KMS-11 (cell line): ENCODE results near the gene MYO1G.

ENCODE experiments used
- H2AFZ ChIP-seq: fragments of 200-600 bp; sonication (generic); 2 replicates; pipeline ENCODE4 v1.6.1; 2016; ENCODE audit warnings: antibody characterized with exemption, mixed run types, low read depth
- H3K27ac ChIP-seq: fragments of 200-600 bp; sonication (generic); 2 replicates; pipeline ENCODE4 v1.6.1; 2016; ENCODE audit warnings: mild to moderate bottlenecking, mixed run types
- H3K27me3 ChIP-seq: fragments of 200-600 bp; sonication (generic); 2 replicates; pipeline ENCODE4 v1.6.1; 2017; ENCODE audit warnings: mild to moderate bottlenecking, low read depth, mixed run types, moderate library complexity; ENCODE audit not compliant: insufficient read depth
- H3K36me3 ChIP-seq: fragments of 200-600 bp; sonication (generic); 2 replicates; pipeline ENCODE4 v1.6.1; 2017; ENCODE audit warnings: mild to moderate bottlenecking, mixed run types; ENCODE audit not compliant: insufficient read depth
- H3K4me1 ChIP-seq: fragments of 200-600 bp; sonication (generic); 2 replicates; pipeline ENCODE4 v1.6.1; 2016; ENCODE audit warnings: mild to moderate bottlenecking, low read depth, mixed run types; ENCODE audit not compliant: poor library complexity, severe bottlenecking
- H3K4me2 ChIP-seq: fragments of 200-600 bp; sonication (generic); 2 replicates; pipeline ENCODE4 v1.7.0; 2016; ENCODE audit warnings: mild to moderate bottlenecking, mixed run types
- H3K4me3 ChIP-seq: fragments of 200-600 bp; sonication (generic); IDR thresholded peaks from 2 replicates; pipeline ENCODE4 v1.6.1; 2017; ENCODE audit warnings: low read depth, low read length, mixed read lengths; ENCODE audit not compliant: insufficient read depth
- H3K79me2 ChIP-seq: fragments of 200-600 bp; sonication (generic); 2 replicates; pipeline ENCODE4 v1.6.1; 2016; ENCODE audit warnings: low read depth, mixed run types; ENCODE audit not compliant: insufficient read depth
- H3K9ac ChIP-seq: fragments of 200-600 bp; sonication (generic); 2 replicates; pipeline ENCODE4 v1.6.1; 2016; ENCODE audit warnings: mild to moderate bottlenecking, mixed run types
- H4K20me1 ChIP-seq: fragments of 200-600 bp; sonication (generic); 2 replicates; pipeline ENCODE4 v1.6.1; 2016; ENCODE audit warnings: mild to moderate bottlenecking, mixed run types; ENCODE audit not compliant: insufficient read depth
- CTCF ChIP-seq: fragments of 200-600 bp; sonication (generic); conservative IDR thresholded peaks from 2 replicates; pipeline ENCODE4 v1.6.1; 2017; ENCODE audit warnings: low read depth, mild to moderate bottlenecking, antibody characterized with exemption, low read length, moderate library complexity, mixed read lengths

Gene MYO1G

GRCh38 chr7:44989132-44989531, 10.3 kb upstream of the MYO1G start:
- peaks cover 11% of the 10 kb centered on the region; the same call in 1 of the 2 replicates for H3K36me3 ChIP-seq
- TF ChIP-seq CTCF: no peak
- peaks cover 32% of the 10 kb centered on the region for H3K4me1 ChIP-seq
- H3K9ac ChIP-seq: no peak overlapping the region
- H3K27ac ChIP-seq: no peak overlapping the region
- H3K4me3 ChIP-seq: no peak overlapping the region
- peaks cover 31% of the 10 kb centered on the region for H3K79me2 ChIP-seq
- no peak overlapping the region for H3K4me2 ChIP-seq
- H3K27me3 ChIP-seq: no peaks in the 10 kb centered on the region
- H2AFZ ChIP-seq: no peak overlapping the region
- H4K20me1 ChIP-seq: peaks cover 11% of the 10 kb centered on the region

- H3K4me2 ChIP-seq: no peak overlapping the region
- peaks cover 36% of the 10 kb centered on the region for H3K79me2 ChIP-seq
- peaks cover 15% of the 10 kb centered on the region for H4K20me1 ChIP-seq
- peaks cover 32% of the 10 kb centered on the region for H3K4me1 ChIP-seq
- H2AFZ ChIP-seq: no peak overlapping the region
- TF ChIP-seq CTCF: no peak
- peaks cover 15% of the 10 kb centered on the region; the same call in 1 of the 2 replicates for H3K36me3 ChIP-seq
- no peak overlapping the region for H3K9ac ChIP-seq
- no peak overlapping the region for H3K4me3 ChIP-seq
- no peaks in the 10 kb centered on the region for H3K27me3 ChIP-seq
- no peak overlapping the region for H3K27ac ChIP-seq
Observed at GRCh38 chr7:44988701-44989100, 9.9 kb upstream of the MYO1G start.

- Histone ChIP-seq H2AFZ (no peak overlapping the region), H3K4me1 (peaks cover 32% of the 10 kb centered on the region), H3K27ac (no peak overlapping the region), H4K20me1 (peaks cover 16% of the 10 kb centered on the region), H3K79me2 (peaks cover 43% of the 10 kb centered on the region), H3K4me2 (no peak overlapping the region), H3K36me3 (peaks cover 19% of the 10 kb centered on the region; the same call in 1 of the 2 replicates), H3K4me3 (no peak overlapping the region), H3K27me3 (no peaks in the 10 kb centered on the region), H3K9ac (no peak overlapping the region)
- TF ChIP-seq CTCF: no peak
Observed at GRCh38 chr7:44987996-44988395, 9.2 kb upstream of the MYO1G start.

- Histone ChIP-seq H3K27me3 (no peaks in the 10 kb centered on the region), H3K4me2 (peak overlapping the region; percentile 95), H4K20me1 (peaks cover 16% of the 10 kb centered on the region), H2AFZ (no peak overlapping the region), H3K36me3 (peaks cover 25% of the 10 kb centered on the region; the same call in 1 of the 2 replicates), H3K4me1 (peaks cover 36% of the 10 kb centered on the region), H3K27ac (no peak overlapping the region), H3K79me2 (peaks cover 47% of the 10 kb centered on the region), H3K4me3 (no peak overlapping the region), H3K9ac (peak overlapping the region; percentile 100; the same call in 1 of the 2 replicates)
- TF ChIP-seq CTCF: no peak
Observed at GRCh38 chr7:44987457-44987856, 8.6 kb upstream of the MYO1G start.
